GM12873 (cell line): ENCODE results near the gene IQCC.

Experiments used
- CTCF ChIP-seq: IDR thresholded peaks from 2 replicates; pipeline ENCODE4 v1.5.1; 2012; ENCODE audit warnings: low read depth, mild to moderate bottlenecking, moderate library complexity, low read length, control low read depth; ENCODE audit not compliant: insufficient read depth; ENCODE audit errors: missing control alignments

The IQCC gene

GRCh38 chr1:32186491-32186890 is 19.0 kb upstream of the IQCC start:
- no peak for TF ChIP-seq CTCF

- TF ChIP-seq CTCF = no peak
Observed at GRCh38 chr1:32187850-32188249, 17.6 kb upstream of the IQCC start.

GRCh38 chr1:32192220-32192948 is 13.1 kb upstream of the IQCC start:
- TF ChIP-seq CTCF = no peak

- no peak for TF ChIP-seq CTCF
Observed at GRCh38 chr1:32194984-32195383, 10.5 kb upstream of the IQCC start.

GRCh38 chr1:32195531-32195930 is 9.9 kb upstream of the IQCC start:
- TF ChIP-seq CTCF = no peak

- TF ChIP-seq CTCF = no peak
Observed at GRCh38 chr1:32195972-32196823, 9.3 kb upstream of the IQCC start.

GRCh38 chr1:32197074-32197473 is 8.4 kb upstream of the IQCC start:
- no peak for TF ChIP-seq CTCF
